ENCODE results near the gene GAL3ST2. TPM values are rescaled to one million over a fixed set of nuclear protein-coding genes. Genes with fewer than 3 reads are reported as not detected.

The GAL3ST2 gene
- total RNA-seq, 6 experiments from 2014 or later = 0.53 to 0.83 (median 0.70) TPM; not detected in 3

DNA sequence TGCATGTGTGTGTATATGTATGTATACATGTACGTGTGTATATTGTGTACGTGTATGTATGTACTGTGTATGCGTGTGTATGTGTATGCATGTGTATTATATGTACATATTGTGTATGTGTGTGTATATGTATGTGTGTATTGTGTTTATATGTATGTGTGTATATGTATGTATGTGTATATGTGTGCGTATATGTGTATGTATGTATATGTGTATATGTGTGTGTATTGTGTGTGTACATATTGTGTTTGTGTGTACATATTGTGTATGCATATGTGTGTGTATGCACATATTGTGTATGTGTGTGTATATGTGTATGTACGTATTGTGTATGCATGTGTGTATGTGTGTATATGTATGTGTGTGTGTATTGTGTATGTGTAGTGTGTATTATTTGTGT lies 16.8 kb downstream of the GAL3ST2 start:
- ATAC-seq = no peak
- Histone ChIP-seq H3K27ac (no peak overlapping the region), H3K4me3 (no peak overlapping the region), H3K36me3 (no peaks in the 10 kb centered on the region), H3K9me3 (no peaks in the 10 kb centered on the region), H3K27me3 (no peaks in the 10 kb centered on the region), H3K4me1 (no peaks in the 10 kb centered on the region)
- WGBS (ENCODE audit: insufficient coverage, low coverage, low lambda C conversion rate, missing lambda C conversion rate) = 79% methylated on average over 5 of the region's 5 CpGs
- TF ChIP-seq POLR2A (IDR thresholded peaks at IDR 0.05) = no peak
- DNase-seq = no peak
- intact Hi-C loops (cut with DNase I) = no loop called here

GRCh38 chr2:241794250-241794823 lies 17.7 kb downstream of the GAL3ST2 start:
- 49% methylated on average over 2 of the region's 10 CpGs for WGBS (ENCODE audit: insufficient coverage, low coverage, low lambda C conversion rate, missing lambda C conversion rate)
- no peaks in the 10 kb centered on the region for H3K27me3 ChIP-seq
- H3K36me3 ChIP-seq = no peaks in the 10 kb centered on the region
- no peak for ATAC-seq
- TF ChIP-seq POLR2A (IDR thresholded peaks at IDR 0.05) (no peak), CTCF (IDR thresholded peaks at IDR 0.05) (no peak)
- DNase-seq = no peak
- no peaks in the 10 kb centered on the region for H3K9me3 ChIP-seq
- H3K4me3 ChIP-seq = no peak overlapping the region
- H3K27ac ChIP-seq = no peak overlapping the region
- intact Hi-C loops (cut with DNase I) = no loop called here
- no peaks in the 10 kb centered on the region for H3K4me1 ChIP-seq

DNA sequence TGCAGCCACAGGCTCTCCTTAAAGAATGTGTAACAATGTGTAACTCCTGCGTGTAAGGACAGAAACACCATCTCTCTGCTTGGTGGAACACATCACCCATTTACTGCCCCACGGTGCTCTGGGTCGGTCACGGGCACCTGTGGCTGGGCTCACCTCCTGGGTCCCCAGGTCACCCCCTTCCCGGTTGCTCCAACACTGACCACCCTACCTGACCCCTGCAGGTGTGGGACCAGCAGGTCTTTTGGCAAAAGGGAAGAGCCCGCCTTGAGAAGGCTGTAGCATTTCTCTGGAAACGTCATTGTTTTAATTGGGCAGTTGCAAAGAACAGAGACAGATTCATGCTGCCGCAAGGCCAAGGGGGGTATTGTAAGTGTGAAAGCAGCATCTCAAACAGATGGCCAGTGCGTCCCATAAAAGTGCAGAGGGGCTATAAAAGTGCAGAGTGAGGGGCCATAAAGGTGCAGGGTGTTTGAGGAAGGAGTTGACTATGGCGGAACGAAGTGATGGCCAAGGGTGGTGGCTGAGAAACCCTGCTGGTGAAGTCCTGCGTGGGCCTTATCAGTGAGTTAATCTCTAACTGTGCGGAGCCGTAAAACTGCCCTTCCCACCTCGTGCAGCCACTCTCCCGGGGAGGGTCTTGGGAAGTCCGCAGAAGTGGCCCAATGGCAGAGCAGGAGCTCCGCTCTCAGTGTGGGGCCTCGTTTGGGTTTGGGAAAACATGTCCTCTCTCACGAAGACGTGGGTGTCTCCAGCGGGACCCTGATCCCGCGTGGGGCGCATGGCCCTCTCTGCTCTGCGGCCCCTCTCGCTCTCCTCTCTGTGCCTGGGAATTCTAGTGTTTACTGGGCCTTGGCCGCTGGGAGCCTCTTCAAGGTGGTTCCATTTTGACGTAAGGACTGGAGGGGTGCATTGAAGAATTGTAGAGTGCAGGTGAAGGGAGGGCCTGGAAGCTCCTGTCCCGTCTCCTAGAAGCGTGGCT lies 18.7 kb downstream of the GAL3ST2 start:
- Histone ChIP-seq H3K4me3 (no peak overlapping the region), H3K27me3 (no peaks in the 10 kb centered on the region), H3K9me3 (no peaks in the 10 kb centered on the region), H3K4me1 (no peaks in the 10 kb centered on the region), H3K36me3 (no peaks in the 10 kb centered on the region), H3K27ac (no peak overlapping the region)
- WGBS (ENCODE audit: insufficient coverage, low coverage, low lambda C conversion rate, missing lambda C conversion rate) = 86% methylated on average over 14 of the region's 31 CpGs
- ATAC-seq = no peak
- no peak for DNase-seq
- intact Hi-C loops (cut with DNase I) = no loop called here
- TF ChIP-seq CTCF (IDR thresholded peaks at IDR 0.05) (no peak), POLR2A (IDR thresholded peaks at IDR 0.05) (no peak)

DNA sequence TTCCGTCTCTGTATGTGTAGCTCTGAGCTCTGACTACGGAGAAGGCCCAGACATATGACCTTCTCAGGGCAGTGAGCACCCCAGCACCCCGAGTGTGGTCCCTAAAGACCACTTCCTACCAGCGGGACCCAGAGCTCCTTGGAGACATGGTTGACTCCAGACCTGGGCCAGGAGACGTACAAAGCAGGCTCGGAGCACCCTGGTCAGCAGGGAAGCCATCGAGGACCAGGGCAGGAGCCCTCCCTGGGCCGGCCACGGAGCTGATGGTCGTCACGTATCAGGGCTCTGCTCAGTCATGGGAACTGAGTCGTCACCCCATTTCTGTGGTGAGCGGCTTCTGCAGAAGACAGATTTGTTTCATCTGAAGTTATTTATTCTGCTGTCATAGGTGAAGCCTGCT lies 19.6 kb downstream of the GAL3ST2 start:
- Histone ChIP-seq H3K27ac (no peak overlapping the region), H3K9me3 (no peaks in the 10 kb centered on the region), H3K4me1 (no peaks in the 10 kb centered on the region), H3K36me3 (no peaks in the 10 kb centered on the region), H3K4me3 (no peak overlapping the region), H3K27me3 (no peaks in the 10 kb centered on the region)
- TF ChIP-seq POLR2A (IDR thresholded peaks at IDR 0.05) (no peak), CTCF (IDR thresholded peaks at IDR 0.05) (no peak)
- ATAC-seq = no peak
- intact Hi-C loops (cut with DNase I) = no loop called here
- 100% methylated on average over 1 of the region's 13 CpGs for WGBS (ENCODE audit: insufficient coverage, low coverage, low lambda C conversion rate, missing lambda C conversion rate)
- no peak for DNase-seq

DNA sequence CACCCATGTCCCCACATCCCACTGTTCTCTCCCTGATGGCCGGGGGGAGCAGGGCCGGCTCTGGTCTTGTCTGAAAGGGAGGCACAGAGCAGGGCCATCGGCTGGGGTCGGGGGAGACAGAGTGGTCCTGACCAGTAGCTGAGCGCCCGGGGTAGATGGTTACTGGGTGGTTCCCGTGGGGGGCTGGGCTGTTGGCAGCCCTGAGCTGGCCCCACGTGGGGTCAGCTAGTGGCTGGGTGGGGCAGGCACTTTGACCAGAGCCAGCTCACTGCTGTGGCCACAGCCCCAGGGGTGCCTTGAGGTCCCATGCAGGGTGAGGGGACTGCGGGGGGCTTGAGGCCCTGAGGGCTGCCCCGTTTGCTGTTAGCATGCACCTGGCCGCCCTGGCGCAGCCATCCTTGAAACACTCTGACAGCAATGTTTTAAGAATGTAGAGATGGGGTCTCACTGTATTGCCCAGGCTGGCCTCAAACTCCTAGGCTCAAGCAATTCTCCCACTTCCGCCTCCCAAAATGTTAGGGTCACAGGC lies 20.1 kb downstream of the GAL3ST2 start:
- Histone ChIP-seq H3K27ac (no peak overlapping the region), H3K9me3 (no peaks in the 10 kb centered on the region), H3K36me3 (no peaks in the 10 kb centered on the region), H3K4me1 (no peaks in the 10 kb centered on the region), H3K4me3 (no peak overlapping the region), H3K27me3 (no peaks in the 10 kb centered on the region)
- intact Hi-C loops (cut with DNase I) = no loop called here
- DNase-seq (peak in 1 of 3 donors; percentile 22), ATAC-seq (no peak)
- 90% methylated on average over 2 of the region's 13 CpGs for WGBS (ENCODE audit: insufficient coverage, low coverage, low lambda C conversion rate, missing lambda C conversion rate)
- TF ChIP-seq CTCF (IDR thresholded peaks at IDR 0.05) (no peak), POLR2A (IDR thresholded peaks at IDR 0.05) (no peak)
